Measurements from ENCODE around the gene ASIC3. TPM values are rescaled to one million over a fixed set of nuclear protein-coding genes. Genes with fewer than 3 reads are reported as not detected.
"Not testable (repeated sequence)": the region's sequence is repeated elsewhere in the genome, so short reads cannot be mapped to it uniquely, and the experiment has no call there.

The ASIC3 gene
- total RNA-seq, 1 experiment from 2014 or later = 1.6 TPM

DNA sequence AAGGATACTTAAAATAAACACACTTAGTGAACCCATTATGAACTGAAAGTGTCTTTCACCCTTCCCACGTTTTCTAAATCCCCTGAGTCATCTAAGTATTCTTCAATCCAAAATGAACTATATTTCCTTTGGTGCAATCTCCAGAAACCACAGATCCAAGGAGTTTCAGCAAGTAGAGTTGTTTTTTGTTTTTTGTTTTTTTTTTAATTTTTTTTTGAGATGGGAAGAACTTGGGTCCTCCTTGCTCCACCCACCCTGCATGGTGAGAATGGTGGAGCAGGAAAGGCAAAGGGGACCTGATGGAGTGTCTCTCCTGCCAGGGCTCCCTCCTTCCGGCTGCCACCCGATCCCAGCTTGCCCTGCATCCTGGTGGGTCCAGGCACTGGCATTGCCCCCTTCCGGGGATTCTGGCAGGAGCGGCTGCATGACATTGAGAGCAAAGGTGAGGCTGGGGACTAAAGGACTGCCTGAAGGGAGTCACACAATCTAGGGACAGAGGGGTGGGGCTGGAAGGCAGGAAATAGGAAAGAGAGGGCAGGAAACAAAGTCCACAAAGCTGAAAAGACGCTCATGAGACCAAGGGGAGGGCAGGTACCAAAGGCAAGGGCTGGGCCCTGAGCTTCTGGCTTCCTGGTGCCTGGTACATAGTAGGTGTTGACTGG is 36.2 kb upstream of the ASIC3 start:
- DNase-seq (ENCODE audit: low read depth) = no peak

DNA sequence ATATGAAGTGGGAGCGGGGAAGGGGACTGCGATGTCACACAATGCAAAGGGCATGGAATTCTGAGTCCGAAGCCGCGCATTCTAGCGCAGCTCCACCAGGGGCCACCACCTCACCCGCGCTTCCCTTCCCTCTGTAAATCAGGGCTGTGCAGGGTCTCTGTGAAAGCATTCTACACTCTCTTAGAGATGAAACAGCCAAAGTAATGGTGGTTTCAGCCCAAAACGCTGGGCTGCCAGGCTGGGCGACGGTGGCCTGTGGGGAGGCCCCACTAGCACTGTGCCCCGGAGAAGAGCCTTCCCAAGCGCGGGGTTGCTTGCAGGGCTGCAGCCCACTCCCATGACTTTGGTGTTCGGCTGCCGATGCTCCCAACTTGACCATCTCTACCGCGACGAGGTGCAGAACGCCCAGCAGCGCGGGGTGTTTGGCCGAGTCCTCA is 35.4 kb upstream of the ASIC3 start:
- in situ Hi-C loops (cut with HindIII; ENCODE audit: low pct_unique_long_range_greater_than_20kb, low sequenced_read_pairs) = no loop called here
- DNase-seq (ENCODE audit: low read depth) = no peak

More for the DNA sequence above, 36.2 kb upstream of the ASIC3 start:
- in situ Hi-C loops (cut with HindIII; ENCODE audit: low pct_unique_long_range_greater_than_20kb, low sequenced_read_pairs) = no loop called here

DNA sequence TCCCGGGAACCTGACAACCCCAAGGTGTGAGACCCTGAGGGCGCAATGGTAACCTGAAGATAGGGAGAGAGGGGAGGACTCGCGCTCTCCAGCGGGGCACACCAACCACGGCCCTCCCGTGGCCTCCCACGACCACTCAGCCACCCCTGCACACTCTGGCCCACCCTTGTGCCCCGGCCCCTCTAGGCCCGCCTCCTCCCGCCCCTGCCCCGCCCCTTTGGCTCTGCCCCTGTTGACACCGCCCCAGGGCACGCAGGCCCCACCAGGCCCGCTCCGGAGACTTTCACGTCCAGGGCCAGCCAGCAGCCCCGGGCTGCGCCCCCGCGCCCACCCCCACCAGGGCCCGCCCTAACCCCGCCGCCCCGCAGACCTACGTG is 35.0 kb upstream of the ASIC3 start:
- in situ Hi-C loops (cut with HindIII; ENCODE audit: low pct_unique_long_range_greater_than_20kb, low sequenced_read_pairs) = no loop called here
- DNase-seq (ENCODE audit: low read depth) = no peak

DNA sequence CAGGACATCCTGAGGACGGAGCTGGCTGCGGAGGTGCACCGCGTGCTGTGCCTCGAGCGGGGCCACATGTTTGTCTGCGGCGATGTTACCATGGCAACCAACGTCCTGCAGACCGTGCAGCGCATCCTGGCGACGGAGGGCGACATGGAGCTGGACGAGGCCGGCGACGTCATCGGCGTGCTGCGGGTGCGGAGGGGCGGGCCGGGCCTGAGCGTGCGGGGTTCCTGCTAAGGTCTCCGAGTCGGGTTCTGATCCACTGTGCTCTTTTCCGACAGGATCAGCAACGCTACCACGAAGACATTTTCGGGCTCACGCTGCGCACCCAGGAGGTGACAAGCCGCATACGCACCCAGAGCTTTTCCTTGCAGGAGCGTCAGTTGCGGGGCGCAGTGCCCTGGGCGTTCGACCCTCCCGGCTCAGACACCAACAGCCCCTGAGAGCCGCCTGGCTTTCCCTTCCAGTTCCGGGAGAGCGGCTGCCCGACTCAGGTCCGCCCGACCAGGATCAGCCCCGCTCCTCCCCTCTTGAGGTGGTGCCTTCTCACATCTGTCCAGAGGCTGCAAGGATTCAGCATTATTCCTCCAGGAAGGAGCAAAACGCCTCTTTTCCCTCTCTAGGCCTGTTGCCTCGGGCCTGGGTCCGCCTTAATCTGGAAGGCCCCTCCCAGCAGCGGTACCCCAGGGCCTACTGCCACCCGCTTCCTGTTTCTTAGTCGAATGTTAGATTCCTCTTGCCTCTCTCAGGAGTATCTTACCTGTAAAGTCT is 34.4 kb upstream of the ASIC3 start:
- no peak for DNase-seq (ENCODE audit: low read depth)

DNA sequence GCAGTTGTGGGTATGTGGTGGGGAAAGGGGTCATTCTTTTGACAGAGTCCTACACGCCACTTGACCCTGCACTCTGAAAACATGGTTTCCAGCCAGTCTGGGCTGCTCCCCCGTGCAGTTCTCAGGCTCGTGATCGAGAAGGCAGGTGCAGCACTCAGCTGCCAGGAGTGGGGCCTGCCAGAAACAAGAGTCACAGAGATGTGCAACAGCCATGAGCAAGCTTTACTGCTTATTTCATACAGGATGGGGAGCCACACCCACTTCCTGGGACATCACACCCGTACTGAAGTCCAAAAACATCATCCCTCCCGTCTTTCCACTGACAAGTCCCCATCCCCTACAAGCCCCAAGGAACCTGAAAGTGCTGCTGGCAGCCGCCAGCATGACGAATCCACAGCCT is 33.4 kb upstream of the ASIC3 start:
- in situ Hi-C loops (cut with HindIII; ENCODE audit: low pct_unique_long_range_greater_than_20kb, low sequenced_read_pairs) = no loop called here
- no peak for DNase-seq (ENCODE audit: low read depth)

More for the DNA sequence above, 34.4 kb upstream of the ASIC3 start:
- in situ Hi-C loops (cut with HindIII; ENCODE audit: low pct_unique_long_range_greater_than_20kb, low sequenced_read_pairs) = no loop called here

DNA sequence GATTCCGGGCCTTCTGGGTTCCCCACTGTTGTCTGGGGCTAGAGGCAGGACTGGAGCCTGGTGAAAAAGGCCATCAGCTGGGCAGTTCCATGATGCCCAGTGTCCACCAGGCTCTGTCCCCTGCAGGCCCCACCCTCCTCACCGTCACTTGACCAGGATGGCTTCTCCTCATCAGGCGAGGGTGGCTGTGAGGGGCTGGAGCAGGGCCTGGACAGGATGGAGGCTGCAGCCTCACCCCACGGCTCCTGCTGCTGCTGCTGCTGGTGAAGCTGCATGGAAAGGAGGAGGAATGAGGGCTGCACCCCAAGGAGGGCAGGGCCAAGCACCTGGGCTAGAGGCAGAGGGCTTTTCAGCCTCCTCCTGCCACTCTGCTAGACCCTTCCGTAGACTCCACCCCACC is 32.4 kb upstream of the ASIC3 start:
- in situ Hi-C loops (cut with HindIII; ENCODE audit: low pct_unique_long_range_greater_than_20kb, low sequenced_read_pairs) = no loop called here
- DNase-seq (ENCODE audit: low read depth) = no peak

DNA sequence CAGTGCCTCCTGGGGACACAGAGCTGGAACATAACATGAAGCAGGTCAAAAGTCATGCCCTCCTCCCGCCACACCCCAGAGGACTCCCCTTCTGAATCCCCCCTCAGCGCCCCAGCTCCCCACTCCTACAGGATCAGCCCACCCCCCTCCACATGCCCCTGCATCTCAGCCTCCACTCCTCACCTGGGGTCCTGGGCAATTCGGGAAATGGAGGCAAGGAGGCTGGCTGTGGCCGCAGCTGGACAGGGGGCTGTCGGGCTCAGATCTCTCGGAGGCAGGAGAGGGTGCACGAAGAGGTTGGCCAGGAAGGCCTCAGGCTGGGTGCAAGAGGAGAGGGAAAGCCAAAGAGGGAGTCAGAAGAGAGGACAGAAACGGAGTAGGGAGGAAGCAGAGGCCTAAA is 31.8 kb upstream of the ASIC3 start:
- no peak for DNase-seq (ENCODE audit: low read depth)
- in situ Hi-C loops (cut with HindIII; ENCODE audit: low pct_unique_long_range_greater_than_20kb, low sequenced_read_pairs) = no loop called here

DNA sequence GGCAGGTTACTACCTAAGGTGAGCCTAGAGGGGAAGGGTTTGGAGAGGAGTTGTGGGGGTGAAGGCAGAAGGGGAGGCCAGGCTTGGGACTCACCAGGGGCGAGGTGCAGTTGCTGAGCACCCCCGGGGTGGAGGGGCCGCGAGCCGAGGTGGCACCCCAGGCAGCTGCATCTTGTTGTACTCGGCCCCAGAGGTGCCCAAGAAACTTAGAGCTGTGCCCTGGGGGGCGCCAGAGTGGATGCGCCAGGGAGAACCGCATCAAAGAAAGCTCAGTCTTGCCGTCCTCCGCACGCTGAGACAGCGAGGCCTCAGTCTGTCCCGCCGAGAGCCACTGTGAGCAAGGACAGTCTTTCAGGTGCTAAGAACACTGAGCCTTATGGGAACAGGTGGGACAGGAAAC is 31.4 kb upstream of the ASIC3 start:
- no peak for DNase-seq (ENCODE audit: low read depth)

DNA sequence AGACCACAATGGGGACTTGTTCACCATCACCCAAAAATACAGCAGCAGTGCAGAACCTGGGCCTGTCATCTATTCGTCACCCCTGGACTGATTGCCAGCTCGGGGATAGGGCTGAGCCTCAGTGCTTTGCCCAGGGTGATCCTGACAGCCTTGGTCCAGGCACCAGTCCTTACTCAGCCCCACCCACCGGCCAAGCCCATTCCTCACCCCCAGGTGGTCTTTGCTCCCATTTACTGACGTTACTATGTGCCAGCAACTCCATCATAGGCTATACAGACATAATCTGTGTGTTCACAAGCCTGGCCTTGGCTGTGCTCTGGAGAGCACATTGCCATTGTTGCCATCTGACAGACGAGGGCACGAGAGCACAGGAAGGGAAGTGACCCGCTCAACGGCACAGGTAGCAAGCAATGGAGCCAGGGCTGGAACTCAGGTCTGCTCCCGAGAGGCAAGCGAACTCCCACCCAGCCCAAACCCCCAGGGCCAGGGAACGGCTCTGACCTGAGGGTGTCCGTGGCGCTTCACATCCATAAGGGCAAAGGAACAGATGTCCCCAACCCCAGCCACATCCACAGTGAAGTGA is 30.9 kb upstream of the ASIC3 start:
- in situ Hi-C loops (cut with HindIII; ENCODE audit: low pct_unique_long_range_greater_than_20kb, low sequenced_read_pairs) = no loop called here

More for the DNA sequence above, 31.4 kb upstream of the ASIC3 start:
- in situ Hi-C loops (cut with HindIII; ENCODE audit: low pct_unique_long_range_greater_than_20kb, low sequenced_read_pairs) = no loop called here

DNA sequence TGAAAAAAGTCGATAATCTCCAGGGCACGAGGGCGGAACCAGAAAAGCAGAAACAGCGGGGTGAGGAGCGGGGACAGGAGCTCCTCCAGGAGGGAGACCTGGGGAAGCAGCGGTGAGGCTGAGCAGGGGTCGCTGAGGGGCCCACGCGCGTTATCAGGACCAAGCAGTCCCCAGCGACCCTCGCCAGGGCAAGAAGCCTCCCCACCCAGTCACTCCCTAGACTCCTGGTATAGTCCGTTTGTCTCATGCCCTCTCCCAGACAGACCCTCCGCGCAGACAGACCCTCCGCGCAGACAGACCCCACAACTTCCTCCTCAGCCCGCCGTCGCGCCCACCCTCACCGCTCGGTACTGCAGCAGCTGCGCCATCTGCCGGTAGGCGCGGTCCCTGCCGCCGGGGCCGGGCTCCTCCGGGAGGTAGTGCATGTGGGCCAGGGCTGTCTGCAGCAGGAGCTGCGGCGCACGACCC is 30.3 kb upstream of the ASIC3 start:
- in situ Hi-C loops (cut with HindIII; ENCODE audit: low pct_unique_long_range_greater_than_20kb, low sequenced_read_pairs) = no loop called here
- peak; percentile 39 for DNase-seq (ENCODE audit: low read depth)

More for the DNA sequence above, 30.9 kb upstream of the ASIC3 start:
- DNase-seq (ENCODE audit: low read depth) = no peak

DNA sequence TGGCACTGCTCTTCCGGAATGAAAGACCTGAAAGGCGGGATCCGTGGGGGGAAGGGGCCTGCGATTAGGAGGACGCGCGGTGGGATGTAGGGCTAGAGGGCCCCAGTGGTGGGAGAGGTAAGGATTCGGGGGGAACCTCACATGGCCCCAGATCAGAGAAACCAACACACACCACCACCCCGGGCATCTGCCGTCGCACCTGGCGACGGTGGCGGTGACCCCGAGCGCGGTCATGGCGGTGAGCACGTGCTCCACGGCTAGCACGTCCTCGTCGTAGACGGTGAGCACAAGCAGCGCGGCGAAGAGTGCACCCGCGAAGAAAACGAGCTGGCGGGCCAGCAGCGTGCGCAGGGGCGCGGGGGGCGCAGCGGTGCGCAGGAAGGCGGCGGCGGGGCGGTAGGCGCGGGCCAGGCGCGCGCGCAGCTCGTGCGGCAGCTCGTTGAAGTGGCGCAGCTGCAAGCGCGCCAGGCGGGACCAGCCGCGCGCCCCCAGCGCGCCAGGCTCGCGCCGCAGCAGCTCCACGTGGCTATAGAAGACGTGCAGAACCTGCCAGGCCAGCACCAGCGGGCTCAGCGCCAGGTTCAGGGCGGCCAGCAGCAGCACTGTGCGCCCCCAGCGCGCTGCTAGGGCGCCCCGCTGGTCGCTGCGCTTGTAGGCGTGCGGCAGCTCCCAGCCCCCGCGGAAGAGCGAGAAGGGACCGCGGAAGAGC is 29.8 kb upstream of the ASIC3 start:
- in situ Hi-C loops (cut with HindIII; ENCODE audit: low pct_unique_long_range_greater_than_20kb, low sequenced_read_pairs) = no loop called here
- DNase-seq (ENCODE audit: low read depth) = no peak

DNA sequence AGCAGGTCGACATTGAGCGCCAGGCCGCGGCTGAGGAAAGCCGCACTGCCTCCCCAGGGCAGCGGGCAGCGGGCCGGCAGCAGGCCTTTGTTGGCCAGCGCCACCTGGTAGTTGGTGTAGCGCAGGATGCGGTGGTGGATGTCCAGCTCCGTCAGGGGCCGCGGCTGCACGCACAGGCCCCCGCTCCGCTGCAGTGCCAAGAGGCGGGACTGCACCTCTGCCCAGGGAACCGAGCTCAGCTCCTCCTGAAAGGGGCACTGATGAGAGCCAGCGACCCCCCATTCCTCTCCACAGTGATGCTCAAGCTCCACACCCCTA is 29.2 kb upstream of the ASIC3 start:
- DNase-seq (ENCODE audit: low read depth) = no peak
- in situ Hi-C loops (cut with HindIII; ENCODE audit: low pct_unique_long_range_greater_than_20kb, low sequenced_read_pairs) = no loop called here

DNA sequence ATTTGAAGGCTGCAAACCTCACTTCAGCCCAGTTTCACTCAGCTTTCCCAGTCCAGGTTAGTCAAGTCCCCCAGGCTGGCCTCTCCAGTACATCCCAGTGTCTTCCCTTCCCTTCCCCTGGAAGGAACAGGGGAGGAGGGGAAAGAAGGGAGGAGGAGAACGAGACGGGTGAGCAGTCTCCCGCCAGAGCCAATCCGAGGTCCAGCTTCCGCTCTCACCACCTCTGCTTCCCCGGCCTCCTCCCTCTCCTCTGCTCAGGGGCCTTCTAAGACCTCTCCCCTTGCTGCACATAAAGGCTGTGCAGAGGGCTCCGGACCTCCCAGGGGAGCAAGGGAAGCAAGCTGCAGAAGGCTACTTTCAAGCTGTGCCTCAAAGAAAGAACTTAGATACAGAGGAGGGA is 28.1 kb upstream of the ASIC3 start:
- no peak for DNase-seq (ENCODE audit: low read depth)
- in situ Hi-C loops (cut with HindIII; ENCODE audit: low pct_unique_long_range_greater_than_20kb, low sequenced_read_pairs) = no loop called here

DNA sequence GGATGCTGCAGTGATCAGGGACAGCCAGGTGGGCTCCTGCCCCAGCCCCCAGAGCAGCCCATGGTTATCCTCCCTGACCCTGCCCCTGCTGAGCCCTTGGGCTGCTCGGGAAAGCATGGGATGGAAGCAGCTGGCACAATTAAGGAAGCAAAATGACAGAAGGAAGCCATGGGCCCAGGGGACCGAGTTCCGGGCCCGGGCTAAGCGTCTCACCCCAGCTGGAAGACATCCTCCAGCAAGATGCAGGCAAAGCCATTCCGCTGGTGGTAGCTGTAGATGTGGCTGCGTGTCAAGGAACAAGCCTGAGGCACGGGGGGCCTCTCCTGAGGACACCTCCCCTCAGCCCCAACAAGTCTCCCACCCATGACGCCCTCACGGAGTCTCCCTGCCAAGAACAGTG is 25.1 kb upstream of the ASIC3 start:
- in situ Hi-C loops (cut with HindIII; ENCODE audit: low pct_unique_long_range_greater_than_20kb, low sequenced_read_pairs) = no loop called here
- DNase-seq (ENCODE audit: low read depth) = no peak

DNA sequence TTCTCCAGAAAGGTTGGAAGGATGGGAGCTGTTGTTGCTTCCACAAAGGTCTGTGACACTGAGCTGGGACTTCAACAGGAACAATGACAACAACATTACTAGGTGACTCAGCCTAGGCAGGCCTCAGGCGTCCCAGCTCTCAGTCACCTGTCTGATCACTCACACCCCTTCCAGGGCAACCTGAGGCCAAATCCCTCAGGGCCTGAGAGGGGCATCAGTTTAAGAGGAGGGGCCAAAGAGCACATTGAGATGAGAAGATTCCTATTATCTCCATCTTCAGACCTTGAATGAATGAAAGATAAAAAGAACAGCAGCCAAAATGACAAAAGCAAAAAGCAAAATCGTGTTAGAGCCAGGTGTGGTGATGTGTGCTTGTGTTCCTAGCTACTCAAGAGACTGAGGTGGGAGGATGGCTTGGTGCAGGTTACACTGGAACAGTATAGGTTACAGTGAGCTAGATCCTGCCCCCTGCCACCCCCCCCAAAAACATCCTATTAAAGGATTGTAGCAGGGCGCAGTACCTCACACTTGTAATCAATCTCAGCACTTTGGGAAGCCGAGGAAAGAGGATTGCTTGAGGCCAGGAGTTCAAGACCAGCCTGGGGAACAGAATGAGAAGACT is 23.8 kb upstream of the ASIC3 start, which contains the start of gene ATG9B:
TSS of gene ATG9B (minus strand) at position 60 of the 622 bp plus-strand sequence. CDS start 71 bp downstream, outside the sequence.
- in situ Hi-C loops (cut with HindIII; ENCODE audit: low pct_unique_long_range_greater_than_20kb, low sequenced_read_pairs) = no loop called here
- DNase-seq (ENCODE audit: low read depth) = peak; percentile 62

DNA sequence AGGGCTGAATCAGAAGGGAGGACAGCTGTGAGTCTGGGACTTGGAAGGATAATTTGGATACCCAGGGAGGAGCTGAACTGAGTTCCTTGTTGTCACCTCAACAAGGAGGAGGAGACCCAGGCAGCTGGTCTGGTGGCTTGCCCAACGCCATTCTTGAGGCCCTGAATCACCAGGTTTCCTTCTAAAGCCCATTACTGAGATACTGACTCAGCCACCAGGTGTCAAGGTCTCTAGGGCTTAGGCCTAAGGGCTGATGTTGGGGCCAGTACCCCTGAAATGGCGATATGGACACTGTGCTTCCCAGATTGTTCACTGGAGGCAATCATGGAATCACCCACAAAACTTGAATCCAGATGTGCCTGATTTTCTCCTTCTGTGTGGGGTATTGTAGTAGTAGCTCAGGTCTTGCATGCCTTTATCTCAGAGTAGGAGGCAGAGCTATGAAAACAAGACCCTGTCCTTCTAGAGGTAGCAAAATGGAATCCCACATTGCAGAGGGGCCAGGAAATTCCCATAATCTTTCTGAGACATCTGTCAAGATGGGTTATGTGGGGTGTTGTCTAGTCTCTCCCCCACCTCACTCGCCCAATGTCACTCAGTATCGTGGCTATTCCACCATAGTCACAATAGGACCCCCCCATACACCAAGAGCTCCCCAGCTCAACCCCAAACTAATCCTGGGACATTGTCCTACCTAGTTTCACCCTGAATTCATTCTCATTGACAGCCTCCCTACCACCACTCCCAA is 22.2 kb upstream of the ASIC3 start:
- in situ Hi-C loops (cut with HindIII; ENCODE audit: low pct_unique_long_range_greater_than_20kb, low sequenced_read_pairs) = no loop called here
- DNase-seq (ENCODE audit: low read depth) = no peak

DNA sequence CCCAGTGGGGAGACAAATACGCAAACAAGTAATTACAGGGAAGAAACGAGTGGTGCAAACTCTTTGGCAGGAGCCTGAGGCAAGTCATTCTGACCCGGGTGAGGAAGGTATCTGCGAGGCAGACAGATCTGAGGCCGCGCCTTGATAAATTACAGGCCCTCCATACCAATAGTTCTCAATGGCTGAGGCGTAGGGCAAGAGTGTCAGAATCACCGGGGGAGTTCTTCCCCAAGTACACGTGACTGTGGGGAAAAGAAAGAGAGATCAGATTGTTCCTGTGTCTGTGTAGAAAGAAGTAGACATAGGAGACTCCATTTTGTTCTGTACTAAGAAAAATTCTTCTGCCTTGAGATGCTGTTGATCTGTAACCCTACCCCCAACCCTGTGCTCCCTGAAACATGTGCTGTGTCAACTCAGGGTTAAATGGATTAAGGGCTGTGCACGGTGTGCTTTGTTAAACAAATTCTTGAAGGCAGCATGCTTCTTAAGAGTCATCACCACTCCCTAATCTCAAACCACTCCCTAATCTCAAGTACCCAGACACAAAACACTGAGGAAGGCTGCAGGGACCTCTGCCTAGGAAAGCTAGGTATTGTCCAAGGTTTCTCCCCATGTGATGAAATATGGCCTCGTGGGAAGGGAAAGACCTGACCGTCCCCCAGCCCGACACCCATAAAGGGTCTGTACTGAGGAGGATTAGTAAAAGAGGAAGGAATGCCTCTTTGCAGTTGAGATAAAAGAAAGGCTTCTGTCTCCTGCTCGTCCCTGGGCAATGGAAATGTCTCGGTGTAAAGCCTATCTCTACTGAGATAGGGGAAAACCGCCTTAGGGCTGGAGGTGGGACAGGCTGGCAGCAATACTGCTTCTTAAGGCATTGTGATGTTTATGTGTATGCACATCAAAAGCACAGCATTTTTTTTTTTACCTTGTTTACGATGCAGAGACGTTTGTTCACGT is 21.3 kb upstream of the ASIC3 start:
- in situ Hi-C loops (cut with HindIII; ENCODE audit: low pct_unique_long_range_greater_than_20kb, low sequenced_read_pairs); DNase-seq (ENCODE audit: low read depth): not testable (repeated sequence)
